ENCODE measurements around the gene SPTBN1. TPM values are rescaled to one million over a fixed set of nuclear protein-coding genes. Genes with fewer than 3 reads are reported as not detected.

SPTBN1 gene
- total and polyA plus RNA-seq, 2 of the 13 experiments (the other 11 are each of a cell fraction or from before 2014, with no cell fraction given): 123 to 299 TPM

GRCh38 chr2:54667726-54668650, 211.9 kb downstream of the SPTBN1 start (continued):
- TF ChIP-seq ZNF513 (CRISPR knock-in tag; conservative IDR thresholded peaks at IDR 0.05): no peak
- 0 out of 2 replicates have a peak, but pooled peaks have one; percentile 7 for TF ChIP-seq ZNF629 (CRISPR knock-in tag; conservative IDR thresholded peaks at IDR 0.05)

- Histone ChIP-seq H3K9me3 (ENCODE audit: low read length) (no peaks in the 10 kb centered on the region), H3K36me3 (replicated peaks in 1 of 2; ENCODE audit: control insufficient read depth in 1 of 2, insufficient read depth in 2 of 2, low read length in 2 of 2) (peaks cover 18 to 60% of the 10 kb centered on the region in 2 experiments), H3K27ac (ENCODE audit: extremely low read length, insufficient read depth, low read length) (peak overlapping the region; percentile 86), H4K20me1 (ENCODE audit: insufficient read depth, low read length) (0 out of 2 replicates have a peak, but pooled peaks cover 4% of the 10 kb centered on the region), H3K4me2 (ENCODE audit: low read depth, low read length) (peak overlapping the region; percentile 66; the same call in 1 of the 2 replicates), H3K9ac (ENCODE audit: insufficient read depth, low read depth, low read length) (no peak overlapping the region), H3K79me2 (ENCODE audit: insufficient read depth, low read length) (no peaks in the 10 kb centered on the region), H3K4me1 (ENCODE audit: insufficient read depth, low read length) (peaks cover 100% of the 10 kb centered on the region), H2AFZ (ENCODE audit: low read length) (no peak overlapping the region), H3K27me3 (ENCODE audit: control insufficient read depth in 1 of 2, insufficient read depth in 2 of 2, low read length in 2 of 2) (no peaks in the 10 kb centered on the region), H3K4me3 (replicated peaks in 1 of 3; ENCODE audit: insufficient read depth in 1 of 3, low read depth in 2 of 3, low read length in 3 of 3) (no peak overlapping the region; a peak in 1 of 6 replicates)
- POLR2A ChIA-PET: no interaction called here
- TSS peak; percentile 44 for BruUV-seq (replicated peaks)
- FAIRE-seq: no peak
- 86% methylated on average over 5 of the region's 5 CpGs for WGBS (ENCODE audit: low lambda C conversion rate)
- in situ Hi-C loops (cut with HindIII; ENCODE audit: extremely low pct_ligation_motif_present, low pct_unique_long_range_greater_than_20kb) (no loop called here), intact Hi-C loops (cut with micrococcal nuclease; ENCODE audit: unreplicated experiment) (loop anchor here (5.0 kb wide), 1 partner anchor 169 kb away; no protein-coding TSS in a partner anchor)
- TF ChIP-seq MIER2 (CRISPR knock-in tag; IDR thresholded peaks at IDR 0.05): no peak
- 0 out of 2 replicates have a peak, but pooled peaks have one; percentile 18 for TF ChIP-seq RFXANK (CRISPR knock-in tag; IDR thresholded peaks at IDR 0.05)
- peak; percentile 49; the same call in 1 of the 2 replicates for TF ChIP-seq ZHX1 (CRISPR knock-in tag; IDR thresholded peaks at IDR 0.05; ENCODE audit: low read depth)
- 0 out of 2 replicates have a peak, but pooled peaks have one; percentile 13 for TF ChIP-seq ZNF569 (CRISPR knock-in tag; IDR thresholded peaks at IDR 0.05; ENCODE audit: borderline replicate concordance)
- TF ChIP-seq ONECUT2 (CRISPR knock-in tag; IDR thresholded peaks at IDR 0.05): peak; percentile 67; the same call in 1 of the 2 replicates
- TF ChIP-seq TAF1 (CRISPR knock-in tag; IDR thresholded peaks at IDR 0.05): no peak
- TF ChIP-seq MYPOP (CRISPR knock-in tag; IDR thresholded peaks at IDR 0.05): no peak
- TF ChIP-seq ZNF777 (CRISPR knock-in tag; IDR thresholded peaks at IDR 0.05): no peak
- TF ChIP-seq ZBTB33 (CRISPR knock-in tag; IDR thresholded peaks at IDR 0.05): peak; percentile 94
- TF ChIP-seq MEF2D (CRISPR knock-in tag; IDR thresholded peaks at IDR 0.05): no peak
- peak; percentile 70 for TF ChIP-seq TEAD3 (CRISPR knock-in tag; optimal IDR thresholded peaks at IDR 0.05; ENCODE audit: borderline replicate concordance)
- no peak for ATAC-seq
- CTCF ChIA-PET (ENCODE audit: low intra/inter-chr PET ratio, low total read pairs): no interaction called here
- DNase-seq (ENCODE audit: low spot score): peak; percentile 23
Measured at GRCh38 chr2:54668711-54669110, 212.6 kb downstream of the SPTBN1 start.
